WTC11 (cell line): ENCODE data around the gene SPOCD1.

ENCODE experiments used
- TF ChIP-seq, protein P1 (sequence below): fragments of 200-600 bp; IDR thresholded peaks from 2 replicates; pipeline ENCODE4 v1.8.0; 2022; ENCODE audit warnings: antibody characterized with exemption
- TF ChIP-seq, protein P2 (sequence below): sonication (generic); formaldehyde crosslinking; IDR thresholded peaks from 2 replicates; pipeline ENCODE4 v1.8.1; 2022; ENCODE audit warnings: low read depth, mild to moderate bottlenecking, moderate library complexity, missing genetic modification reagents, borderline replicate concordance

DNA sequence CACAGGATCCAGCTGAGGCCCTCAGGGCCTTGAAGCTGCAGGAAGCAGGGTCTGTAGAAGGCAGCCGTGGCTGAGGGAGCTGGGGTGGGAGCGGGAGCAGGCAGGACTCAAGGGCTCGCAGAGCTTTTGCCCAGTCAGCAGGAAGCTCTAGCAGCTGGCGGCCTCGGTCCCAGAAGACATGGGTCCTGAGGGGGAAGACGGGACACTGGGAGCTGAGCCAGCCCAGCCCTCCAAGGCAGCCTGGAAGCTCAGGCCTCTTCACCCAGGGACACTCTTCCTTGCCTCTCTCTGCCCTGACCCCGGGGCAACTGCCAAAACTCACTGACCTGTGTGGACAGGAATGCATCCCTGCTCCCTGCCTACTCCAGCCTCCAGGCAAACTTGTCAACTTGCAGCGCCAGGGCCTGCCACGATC is 60.6 kb downstream of the SPOCD1 start:
- TF ChIP-seq, protein P1, sequence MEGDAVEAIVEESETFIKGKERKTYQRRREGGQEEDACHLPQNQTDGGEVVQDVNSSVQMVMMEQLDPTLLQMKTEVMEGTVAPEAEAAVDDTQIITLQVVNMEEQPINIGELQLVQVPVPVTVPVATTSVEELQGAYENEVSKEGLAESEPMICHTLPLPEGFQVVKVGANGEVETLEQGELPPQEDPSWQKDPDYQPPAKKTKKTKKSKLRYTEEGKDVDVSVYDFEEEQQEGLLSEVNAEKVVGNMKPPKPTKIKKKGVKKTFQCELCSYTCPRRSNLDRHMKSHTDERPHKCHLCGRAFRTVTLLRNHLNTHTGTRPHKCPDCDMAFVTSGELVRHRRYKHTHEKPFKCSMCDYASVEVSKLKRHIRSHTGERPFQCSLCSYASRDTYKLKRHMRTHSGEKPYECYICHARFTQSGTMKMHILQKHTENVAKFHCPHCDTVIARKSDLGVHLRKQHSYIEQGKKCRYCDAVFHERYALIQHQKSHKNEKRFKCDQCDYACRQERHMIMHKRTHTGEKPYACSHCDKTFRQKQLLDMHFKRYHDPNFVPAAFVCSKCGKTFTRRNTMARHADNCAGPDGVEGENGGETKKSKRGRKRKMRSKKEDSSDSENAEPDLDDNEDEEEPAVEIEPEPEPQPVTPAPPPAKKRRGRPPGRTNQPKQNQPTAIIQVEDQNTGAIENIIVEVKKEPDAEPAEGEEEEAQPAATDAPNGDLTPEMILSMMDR = no peak
- TF ChIP-seq, protein P2, sequence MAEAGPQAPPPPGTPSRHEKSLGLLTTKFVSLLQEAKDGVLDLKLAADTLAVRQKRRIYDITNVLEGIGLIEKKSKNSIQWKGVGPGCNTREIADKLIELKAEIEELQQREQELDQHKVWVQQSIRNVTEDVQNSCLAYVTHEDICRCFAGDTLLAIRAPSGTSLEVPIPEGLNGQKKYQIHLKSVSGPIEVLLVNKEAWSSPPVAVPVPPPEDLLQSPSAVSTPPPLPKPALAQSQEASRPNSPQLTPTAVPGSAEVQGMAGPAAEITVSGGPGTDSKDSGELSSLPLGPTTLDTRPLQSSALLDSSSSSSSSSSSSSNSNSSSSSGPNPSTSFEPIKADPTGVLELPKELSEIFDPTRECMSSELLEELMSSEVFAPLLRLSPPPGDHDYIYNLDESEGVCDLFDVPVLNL = no peak
